Mesendoderm (in vitro differentiated cells): Measurements from ENCODE around the gene NADSYN1.

Experiments used
- DNase-seq: peaks from one replicate; pipeline ENCODE4 v3.0.0; 2013
- H2AK5ac ChIP-seq: 2 replicates; pipeline ENCODE4 v1.6.1; 2013; ENCODE audit warnings: low read length, inconsistent platforms
- H2BK120ac ChIP-seq: 2 replicates; pipeline ENCODE4 v1.6.1; 2013; ENCODE audit warnings: low read depth, mild to moderate bottlenecking, low read length, moderate library complexity, mixed read lengths
- H2BK15ac ChIP-seq: replicated peaks from 2 replicates; pipeline ENCODE4 v1.6.1; 2013; ENCODE audit warnings: low read depth, mild to moderate bottlenecking, moderate library complexity
- H2BK5ac ChIP-seq: 2 replicates; pipeline ENCODE4 v1.6.1; 2013; ENCODE audit warnings: low read length, inconsistent platforms
- H3K18ac ChIP-seq: 2 replicates; pipeline ENCODE4 v1.6.1; 2013; ENCODE audit warnings: mild to moderate bottlenecking, low read length, mixed read lengths
- H3K23ac ChIP-seq: one replicate; pipeline ENCODE4 v1.6.1; 2013; ENCODE audit warnings: low read length
- H3K27ac ChIP-seq: 2 replicates; pipeline ENCODE4 v1.5.1; 2013; ENCODE audit warnings: low read depth, mild to moderate bottlenecking, inconsistent platforms, low read length, moderate library complexity
- H3K27me3 ChIP-seq: 2 replicates; pipeline ENCODE4 v1.6.1; 2013; ENCODE audit warnings: low read length, control low read depth, mild to moderate bottlenecking, inconsistent platforms; ENCODE audit not compliant: insufficient read depth, poor library complexity
- H3K36me3 ChIP-seq: 2 replicates; pipeline ENCODE4 v1.6.1; 2013; ENCODE audit warnings: low read length, inconsistent platforms; ENCODE audit not compliant: control insufficient read depth, insufficient read depth
- H3K4ac ChIP-seq: one replicate; pipeline ENCODE4 v1.6.1; 2013; ENCODE audit warnings: low read depth, mild to moderate bottlenecking, low read length, moderate library complexity
- H3K4me1 ChIP-seq: 2 replicates; pipeline ENCODE4 v1.6.1; 2013; ENCODE audit warnings: low read depth, low read length, inconsistent platforms; ENCODE audit not compliant: control insufficient read depth
- H3K4me2 ChIP-seq: 2 replicates; pipeline ENCODE4 v1.6.1; 2013; ENCODE audit warnings: low read length
- H3K4me3 ChIP-seq: 2 replicates; pipeline ENCODE4 v1.5.1; 2013; ENCODE audit warnings: mild to moderate bottlenecking, low read length
- H3K56ac ChIP-seq: one replicate; pipeline ENCODE4 v1.6.1; 2013; ENCODE audit warnings: low read length
- H3K79me1 ChIP-seq: 2 replicates; pipeline ENCODE4 v1.6.1; 2013; ENCODE audit warnings: low read length, inconsistent platforms
- H3K79me2 ChIP-seq: 2 replicates; pipeline ENCODE4 v1.6.1; 2013; ENCODE audit warnings: mild to moderate bottlenecking, low read length; ENCODE audit not compliant: control insufficient read depth, insufficient read depth
- H3K9ac ChIP-seq: 2 replicates; pipeline ENCODE4 v1.6.1; 2013; ENCODE audit warnings: low read length, inconsistent platforms
- H4K5ac ChIP-seq: one replicate; pipeline ENCODE4 v1.6.1; 2013; ENCODE audit warnings: low read length
- H4K8ac ChIP-seq: one replicate; pipeline ENCODE4 v1.6.1; 2013; ENCODE audit warnings: low read depth, mild to moderate bottlenecking, control low read depth, low read length, moderate library complexity
- WGBS: extraction: QIAGEN DNeasy Blood & Tissue Kit; methylation state at CpG from one replicate; pipeline ENCODE4 v1.1.7; 2013; ENCODE audit warnings: low lambda C conversion rate, missing lambda C conversion rate; ENCODE audit not compliant: insufficient coverage; ENCODE audit errors: extremely low coverage; 5-methylcytosine and 5-hydroxymethylcytosine counted together

NADSYN1 gene

DNA sequence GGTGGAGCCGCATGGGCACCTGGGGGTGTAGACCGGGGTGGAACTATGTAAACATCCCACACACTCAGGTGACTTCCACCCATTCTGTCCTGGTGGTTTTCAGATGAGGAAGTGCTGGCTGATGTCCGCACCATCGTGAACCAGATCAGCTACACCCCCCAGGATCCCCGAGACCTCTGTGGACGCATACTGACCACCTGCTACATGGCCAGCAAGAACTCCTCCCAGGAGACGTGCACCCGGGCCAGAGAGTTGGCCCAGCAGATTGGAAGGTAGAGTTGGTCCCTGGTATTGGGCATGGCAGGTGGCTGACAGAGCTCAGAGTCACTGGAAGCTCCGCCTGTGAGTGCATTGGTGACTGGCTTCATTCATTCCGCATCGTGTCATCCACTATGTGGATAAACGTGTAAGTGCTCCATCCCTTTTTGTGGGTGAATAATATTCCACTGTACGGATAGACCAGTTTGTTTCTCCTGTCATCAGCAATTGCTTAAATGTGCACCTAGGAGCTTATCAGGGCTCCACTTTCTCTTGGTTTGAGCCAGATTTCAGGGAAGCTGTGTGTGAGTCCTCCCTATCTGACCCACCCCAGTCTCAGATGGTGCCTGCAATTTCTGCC lies 29.9 kb downstream of the NADSYN1 start:
- Histone ChIP-seq H3K9ac (no peak overlapping the region), H3K36me3 (peaks cover 12% of the 10 kb centered on the region), H4K5ac (no peak overlapping the region)

DNA sequence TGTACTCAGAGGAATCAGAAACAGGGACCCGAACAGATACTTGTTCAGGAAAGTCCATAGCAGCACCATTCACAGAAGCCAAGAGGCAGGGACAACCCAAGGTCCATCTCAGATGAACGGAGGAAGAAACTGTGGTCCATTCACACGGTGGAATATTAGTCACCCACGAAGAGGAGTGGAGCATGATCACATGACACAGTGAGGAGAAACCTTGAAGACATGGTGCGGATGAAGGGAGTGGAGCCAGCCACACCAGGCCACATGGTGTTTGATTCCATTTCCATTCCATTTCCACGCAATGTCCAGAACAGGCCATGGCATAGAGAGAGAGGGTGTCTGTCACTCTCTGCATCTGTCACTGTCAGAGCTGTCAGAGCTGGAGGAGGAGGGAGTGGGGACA lies 30.7 kb downstream of the NADSYN1 start:
- H3K4me3 ChIP-seq, result no peak overlapping the region

More for the DNA sequence above, 29.9 kb downstream of the NADSYN1 start:
- Histone ChIP-seq H3K4me1 (peaks cover 1% of the 10 kb centered on the region), H3K79me1 (no peaks in the 10 kb centered on the region), H3K56ac (no peak overlapping the region), H3K4ac (no peak overlapping the region), H3K23ac (no peak overlapping the region), H3K79me2 (no peaks in the 10 kb centered on the region), H2BK120ac (no peak overlapping the region), H2BK5ac (no peak overlapping the region), H4K8ac (no peak overlapping the region), H3K27ac (no peak overlapping the region), H3K4me2 (no peak overlapping the region), H3K18ac (no peak overlapping the region), H2BK15ac (no peak overlapping the region), H2AK5ac (no peak overlapping the region), H3K4me3 (no peak overlapping the region), H3K27me3 (no peaks in the 10 kb centered on the region)
- no peak for DNase-seq
- WGBS, result no CpG with 5 or more reads among the region's 13 CpGs

GRCh38 chr11:71484248-71485062 lies 31.5 kb downstream of the NADSYN1 start:
- Histone ChIP-seq H3K4me3 (no peak overlapping the region), H3K4ac (no peak overlapping the region), H3K4me1 (peaks cover 4% of the 10 kb centered on the region), H3K27me3 (no peaks in the 10 kb centered on the region), H3K79me2 (no peaks in the 10 kb centered on the region), H3K9ac (no peak overlapping the region), H3K27ac (no peak overlapping the region), H2BK15ac (no peak overlapping the region), H4K5ac (no peak overlapping the region), H3K18ac (no peak overlapping the region), H2BK5ac (no peak overlapping the region), H3K56ac (no peak overlapping the region), H4K8ac (no peak overlapping the region), H3K23ac (no peak overlapping the region), H3K4me2 (no peak overlapping the region), H3K36me3 (peaks cover 9% of the 10 kb centered on the region), H2AK5ac (no peak overlapping the region), H2BK120ac (no peak overlapping the region), H3K79me1 (no peaks in the 10 kb centered on the region)
- DNase-seq, result no peak
- no CpG with 5 or more reads among the region's 23 CpGs for WGBS

More for the DNA sequence above, 30.7 kb downstream of the NADSYN1 start:
- WGBS, result no CpG with 5 or more reads among the region's 6 CpGs
- Histone ChIP-seq H3K56ac (no peak overlapping the region), H3K27me3 (no peaks in the 10 kb centered on the region), H3K4me2 (no peak overlapping the region), H2BK5ac (no peak overlapping the region), H4K8ac (no peak overlapping the region), H4K5ac (no peak overlapping the region), H3K4ac (no peak overlapping the region), H3K18ac (no peak overlapping the region), H3K27ac (no peak overlapping the region), H2BK120ac (no peak overlapping the region), H3K4me1 (peaks cover 3% of the 10 kb centered on the region), H3K36me3 (peaks cover 12% of the 10 kb centered on the region), H3K79me2 (no peaks in the 10 kb centered on the region), H2BK15ac (no peak overlapping the region), H2AK5ac (no peak overlapping the region), H3K23ac (no peak overlapping the region), H3K79me1 (no peaks in the 10 kb centered on the region), H3K9ac (no peak overlapping the region)
- DNase-seq, result no peak

GRCh38 chr11:71485063-71485399 lies 32.0 kb downstream of the NADSYN1 start:
- H3K23ac ChIP-seq, result no peak overlapping the region
- no peak overlapping the region for H3K18ac ChIP-seq
- H3K4ac ChIP-seq, result no peak overlapping the region
- H2BK120ac ChIP-seq, result no peak overlapping the region
- no peak overlapping the region for H2BK5ac ChIP-seq
- H3K36me3 ChIP-seq, result peaks cover 9% of the 10 kb centered on the region
- no peak overlapping the region for H2AK5ac ChIP-seq
- no peak overlapping the region for H4K5ac ChIP-seq
- H4K8ac ChIP-seq, result no peak overlapping the region
- H3K4me3 ChIP-seq, result no peak overlapping the region
- no peak for DNase-seq
- H3K79me1 ChIP-seq, result no peaks in the 10 kb centered on the region
- no peak overlapping the region for H3K56ac ChIP-seq
- no peaks in the 10 kb centered on the region for H3K27me3 ChIP-seq
- WGBS, result no CpG with 5 or more reads among the region's 6 CpGs
- H3K9ac ChIP-seq, result no peak overlapping the region
- H3K4me2 ChIP-seq, result no peak overlapping the region
- H3K27ac ChIP-seq, result no peak overlapping the region
- H3K4me1 ChIP-seq, result peaks cover 4% of the 10 kb centered on the region
- H2BK15ac ChIP-seq, result no peak overlapping the region
- H3K79me2 ChIP-seq, result no peaks in the 10 kb centered on the region

DNA sequence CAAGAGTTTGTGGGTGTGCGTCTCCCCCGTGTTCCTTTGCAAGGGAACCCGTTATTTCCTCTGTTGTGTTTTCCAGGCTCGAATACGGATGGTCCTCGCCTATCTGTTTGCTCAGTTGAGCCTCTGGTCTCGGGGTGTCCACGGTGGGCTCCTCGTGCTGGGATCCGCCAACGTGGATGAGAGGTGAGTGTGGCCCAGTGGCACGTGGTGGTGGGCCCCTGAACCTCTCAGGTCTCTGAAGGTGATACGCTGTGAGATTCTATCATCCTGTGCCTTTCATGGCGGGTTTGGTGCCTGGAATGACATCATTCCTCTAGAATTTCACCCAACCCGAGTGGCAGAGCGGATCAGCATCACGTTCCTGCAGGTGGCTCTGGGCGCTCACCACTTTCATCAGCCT lies 32.5 kb downstream of the NADSYN1 start:
- H3K79me2 ChIP-seq, result no peaks in the 10 kb centered on the region
- no peak overlapping the region for H4K8ac ChIP-seq
- H2BK120ac ChIP-seq, result no peak overlapping the region
- no peak overlapping the region for H2AK5ac ChIP-seq
- no CpG with 5 or more reads among the region's 18 CpGs for WGBS
- H3K23ac ChIP-seq, result no peak overlapping the region
- H3K36me3 ChIP-seq, result peaks cover 9% of the 10 kb centered on the region
- H3K9ac ChIP-seq, result no peak overlapping the region
- H3K79me1 ChIP-seq, result no peaks in the 10 kb centered on the region
- H3K4me1 ChIP-seq, result peaks cover 4% of the 10 kb centered on the region
- H3K4me3 ChIP-seq, result no peak overlapping the region
- no peak overlapping the region for H2BK5ac ChIP-seq
- no peak for DNase-seq
- H2BK15ac ChIP-seq, result no peak overlapping the region
- H4K5ac ChIP-seq, result no peak overlapping the region
- no peak overlapping the region for H3K56ac ChIP-seq
- H3K27me3 ChIP-seq, result no peaks in the 10 kb centered on the region
- H3K18ac ChIP-seq, result no peak overlapping the region
- H3K27ac ChIP-seq, result no peak overlapping the region
- no peak overlapping the region for H3K4ac ChIP-seq
- no peak overlapping the region for H3K4me2 ChIP-seq
